SK-N-SH treated with all-trans-retinoic acid at 6 μM for 48 hours (cell line): ENCODE measurements around the gene SDR42E2.
"Not testable (repeated sequence)": the region's sequence is repeated elsewhere in the genome, so short reads cannot be mapped to it uniquely, and the experiment has no call there.

Experiments
- ATAC-seq: fragments of 200-7000 bp; cut with Tn5 transposase; 3 replicates; pipeline ENCODE4 v1.9.1; 2020; ENCODE audit warnings: mild to moderate bottlenecking, moderate library complexity
- ARNTL ChIP-seq: fragments of 450-650 bp; formaldehyde crosslinking; IDR thresholded peaks from 2 replicates; pipeline ENCODE4 v1.5.0; 2020; ENCODE audit warnings: low read depth, mild to moderate bottlenecking, moderate library complexity, borderline replicate concordance
- BACH2 ChIP-seq: fragments of 250-450 bp; sonication (Bioruptor Pico); IDR thresholded peaks from 2 replicates; pipeline ENCODE4 v1.9.0; 2021; ENCODE audit warnings: mild to moderate bottlenecking, borderline replicate concordance
- CSDC2 ChIP-seq: fragments of 250-450 bp; sonication (Bioruptor Pico); IDR thresholded peaks from 2 replicates; pipeline ENCODE4 v1.5.0; 2020; ENCODE audit warnings: mild to moderate bottlenecking, moderate library complexity
- CSRNP3 ChIP-seq: fragments of 250-450 bp; sonication (Bioruptor Pico); IDR thresholded peaks from 2 replicates; pipeline ENCODE4 v1.5.1; 2021; ENCODE audit warnings: mild to moderate bottlenecking, moderate library complexity
- ESRRG ChIP-seq: fragments of 250-450 bp; sonication (Bioruptor Pico); IDR thresholded peaks from 2 replicates; pipeline ENCODE4 v1.6.1; 2021; ENCODE audit warnings: mild to moderate bottlenecking
- GLIS3 ChIP-seq: fragments of 250-450 bp; sonication (Bioruptor Pico); IDR thresholded peaks from 2 replicates; pipeline ENCODE4 v1.5.0; 2020; ENCODE audit warnings: mild to moderate bottlenecking, moderate library complexity
- ISL1 ChIP-seq: fragments of 250-450 bp; sonication (Bioruptor Pico); IDR thresholded peaks from 2 replicates; pipeline ENCODE4 v2.1.2; 2022; ENCODE audit warnings: mild to moderate bottlenecking, moderate library complexity
- OSR1 ChIP-seq: fragments of 250-450 bp; sonication (Bioruptor Pico); IDR thresholded peaks from 2 replicates; pipeline ENCODE4 v1.8.0; 2022; ENCODE audit warnings: moderate library complexity, mild to moderate bottlenecking, inconsistent platforms
- PATZ1 ChIP-seq: fragments of 250-450 bp; sonication (Bioruptor Pico); IDR thresholded peaks from 2 replicates; pipeline ENCODE4 v1.8.0; 2020; ENCODE audit warnings: mild to moderate bottlenecking, moderate library complexity, borderline replicate concordance
- POU6F1 ChIP-seq: fragments of 250-450 bp; sonication (Bioruptor Pico); IDR thresholded peaks from 2 replicates; pipeline ENCODE4 v1.8.0; 2021; ENCODE audit warnings: low read depth, mild to moderate bottlenecking, moderate library complexity, borderline replicate concordance
- PPARA ChIP-seq: fragments of 250-450 bp; sonication (Bioruptor Pico); IDR thresholded peaks from 2 replicates; pipeline ENCODE4 v1.5.0; 2020; ENCODE audit warnings: mild to moderate bottlenecking, borderline replicate concordance
- TCF4 ChIP-seq: fragments of 250-450 bp; sonication (Bioruptor Pico); IDR thresholded peaks from 2 replicates; pipeline ENCODE4 v1.8.0; 2021; ENCODE audit warnings: mild to moderate bottlenecking, moderate library complexity, borderline replicate concordance
- TOX ChIP-seq: fragments of 250-450 bp; sonication (Bioruptor Pico); IDR thresholded peaks from 2 replicates; pipeline ENCODE4 v1.8.0; 2021; ENCODE audit warnings: mild to moderate bottlenecking, moderate library complexity, borderline replicate concordance
- TSHZ2 ChIP-seq: fragments of 250-450 bp; sonication (Bioruptor Pico); IDR thresholded peaks from 2 replicates; pipeline ENCODE4 v1.5.0; 2020; ENCODE audit warnings: mild to moderate bottlenecking, moderate library complexity
- ZC3H10 ChIP-seq: fragments of 250-450 bp; sonication (Bioruptor Pico); IDR thresholded peaks from 2 replicates; pipeline ENCODE4 v1.5.1; 2021; ENCODE audit warnings: mild to moderate bottlenecking, moderate library complexity
- ZNF565 ChIP-seq: fragments of 450-650 bp; formaldehyde crosslinking; conservative IDR thresholded peaks from 2 replicates; pipeline ENCODE4 v1.5.0; 2020; ENCODE audit warnings: low read depth, mild to moderate bottlenecking, moderate library complexity
- ZNF70 ChIP-seq: fragments of 450-650 bp; formaldehyde crosslinking; IDR thresholded peaks from 2 replicates; pipeline ENCODE4 v1.5.0; 2020; ENCODE audit warnings: mild to moderate bottlenecking, moderate library complexity

Gene SDR42E2

GRCh38 chr16:22163806-22164205 is 1.5 kb downstream of the SDR42E2 start:
- no peak for ATAC-seq
- no peak for TF ChIP-seq TCF4 (CRISPR knock-in tag)
- no peak for TF ChIP-seq ZC3H10

GRCh38 chr16:22164482-22164881 is 2.2 kb downstream of the SDR42E2 start:
- ATAC-seq: no peak
- TF ChIP-seq TOX (CRISPR knock-in tag) (no peak), GLIS3 (CRISPR knock-in tag) (no peak), ARNTL (CRISPR knock-in tag) (no peak), OSR1 (no peak), TSHZ2 (CRISPR knock-in tag) (no peak), PATZ1 (CRISPR knock-in tag) (no peak), POU6F1 (CRISPR knock-in tag) (no peak), PPARA (CRISPR knock-in tag) (no peak), ISL1 (no peak), ZNF70 (CRISPR knock-in tag) (no peak)

- no peak for ATAC-seq
- TF ChIP-seq ZNF565 (CRISPR knock-in tag) (no peak), ZC3H10 (no peak), ESRRG (CRISPR knock-in tag) (no peak), CSRNP3 (CRISPR knock-in tag) (no peak), TSHZ2 (CRISPR knock-in tag) (no peak), CSDC2 (CRISPR knock-in tag) (no peak), TCF4 (CRISPR knock-in tag) (no peak), ISL1 (no peak), GLIS3 (CRISPR knock-in tag) (no peak)
- TF ChIP-seq, all 23 proteins: peak for 0
Measured at GRCh38 chr16:22165508-22166285, 3.4 kb downstream of the SDR42E2 start.

- ATAC-seq: no peak
- TF ChIP-seq PATZ1 (CRISPR knock-in tag) (no peak), BACH2 (CRISPR knock-in tag) (no peak), ESRRG (CRISPR knock-in tag) (no peak), ARNTL (CRISPR knock-in tag) (no peak)
- TF ChIP-seq, all 23 proteins: peak for 0
Measured at GRCh38 chr16:22171953-22172352, 9.6 kb downstream of the SDR42E2 start.

GRCh38 chr16:22172642-22173041 is 10.3 kb downstream of the SDR42E2 start:
- not testable (repeated sequence) for ATAC-seq
